GM06990 (cell line): ENCODE results near the gene GFOD1.

Experiments
- DNase-seq: peaks from one replicate; pipeline ENCODE4 v3.0.0-alpha.2; 2011; ENCODE audit not compliant: insufficient read length; ENCODE audit errors: extremely low read depth
- H3K27me3 ChIP-seq: replicated peaks from 2 replicates; pipeline ENCODE4 v1.6.0; 2011; ENCODE audit warnings: low read length; ENCODE audit not compliant: control insufficient read depth, insufficient read depth
- H3K36me3 ChIP-seq: 2 replicates; pipeline ENCODE4 v1.5.1; 2011; ENCODE audit warnings: low read length; ENCODE audit not compliant: control insufficient read depth, insufficient read depth
- H3K4me3 ChIP-seq: replicated peaks from 2 replicates; pipeline ENCODE4 v1.5.1; 2011; ENCODE audit warnings: low read depth, mild to moderate bottlenecking, control low read depth, low read length
- CTCF ChIP-seq: IDR thresholded peaks from 2 replicates; pipeline ENCODE4 v1.5.1; 2011; ENCODE audit warnings: low read length, control low read depth, mild to moderate bottlenecking, inconsistent platforms; ENCODE audit not compliant: insufficient read depth, poor library complexity, severe bottlenecking

Gene GFOD1

GRCh38 chr6:13528777-13529343 is 41.5 kb upstream of the GFOD1 start:
- H3K27me3 ChIP-seq = no peaks in the 10 kb centered on the region
- H3K4me3 ChIP-seq = no peak overlapping the region
- no peak for DNase-seq
- no peak for TF ChIP-seq CTCF
- no peaks in the 10 kb centered on the region for H3K36me3 ChIP-seq

- H3K4me3 ChIP-seq = no peak overlapping the region
- H3K36me3 ChIP-seq = no peaks in the 10 kb centered on the region
- H3K27me3 ChIP-seq = no peaks in the 10 kb centered on the region
- TF ChIP-seq CTCF = no peak
- DNase-seq = no peak
Observed at GRCh38 chr6:13528232-13528631, 40.8 kb upstream of the GFOD1 start.

DNA sequence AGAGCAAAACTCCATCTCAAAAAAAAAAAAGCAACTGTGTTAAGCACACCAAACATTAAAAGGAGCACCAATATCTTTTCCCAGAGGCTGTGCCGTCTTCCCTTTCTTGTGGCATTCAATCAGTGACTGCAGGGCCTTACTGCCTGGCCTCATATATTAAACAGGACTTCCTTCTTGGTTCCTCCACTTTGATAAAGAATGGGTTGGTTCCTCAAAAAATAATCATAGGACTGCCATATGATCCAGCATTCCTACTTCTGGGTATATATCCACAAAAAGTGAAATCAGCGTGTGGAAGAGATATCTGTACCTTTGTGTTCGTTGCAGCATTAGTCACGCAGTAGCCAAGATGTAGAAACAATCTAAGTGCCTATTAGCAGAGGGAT is 40.3 kb upstream of the GFOD1 start:
- Histone ChIP-seq H3K36me3 (no peaks in the 10 kb centered on the region), H3K27me3 (no peaks in the 10 kb centered on the region), H3K4me3 (no peak overlapping the region)
- DNase-seq = no peak
- no peak for TF ChIP-seq CTCF

DNA sequence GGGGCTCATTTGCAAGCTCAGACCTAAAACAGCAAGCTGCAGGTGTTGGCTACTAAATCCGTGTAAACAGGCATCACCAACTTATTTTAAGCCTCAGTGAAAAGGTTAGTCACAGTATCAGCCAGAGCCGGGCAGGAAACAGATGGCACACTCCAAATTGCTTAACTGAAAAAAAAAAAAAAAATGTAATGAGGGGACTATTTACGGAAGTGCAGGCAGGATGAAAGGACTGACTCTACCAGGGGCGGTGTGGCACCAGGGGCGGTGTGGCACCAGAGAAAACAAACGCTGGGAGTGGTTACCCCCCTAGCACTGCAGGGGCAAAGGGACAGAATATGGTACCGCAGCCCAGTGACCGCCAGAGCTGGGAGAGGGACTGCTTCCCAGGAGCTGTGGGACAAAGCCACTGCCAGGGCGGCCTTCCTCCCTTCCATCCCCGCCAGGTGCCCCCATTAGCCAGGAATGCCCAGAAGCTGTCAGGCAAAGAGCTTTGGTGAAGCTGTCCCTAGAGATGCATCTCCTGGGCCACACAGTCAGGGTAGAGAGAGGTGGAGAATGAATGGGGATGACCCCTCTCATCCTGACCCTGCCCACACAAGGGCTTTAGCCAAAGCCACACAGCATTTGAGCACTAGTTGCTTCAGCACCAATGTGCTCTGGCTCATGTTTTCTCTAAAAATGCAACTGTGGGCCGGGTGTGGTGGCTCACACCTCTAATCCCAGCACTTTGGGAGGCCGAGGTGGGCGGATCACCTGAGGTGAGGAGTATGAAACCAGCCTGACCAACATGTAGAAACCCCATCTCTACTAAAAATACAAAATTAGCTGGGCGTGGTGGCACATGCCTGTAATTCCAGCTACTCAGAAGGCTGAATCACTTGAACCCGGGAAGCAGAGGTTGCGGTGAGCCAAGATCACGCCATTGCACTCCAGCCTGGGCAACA is 39.6 kb upstream of the GFOD1 start:
- Histone ChIP-seq H3K4me3 (no peak overlapping the region), H3K36me3 (no peaks in the 10 kb centered on the region), H3K27me3 (no peaks in the 10 kb centered on the region)
- TF ChIP-seq CTCF = no peak
- DNase-seq = peak; percentile 50

DNA sequence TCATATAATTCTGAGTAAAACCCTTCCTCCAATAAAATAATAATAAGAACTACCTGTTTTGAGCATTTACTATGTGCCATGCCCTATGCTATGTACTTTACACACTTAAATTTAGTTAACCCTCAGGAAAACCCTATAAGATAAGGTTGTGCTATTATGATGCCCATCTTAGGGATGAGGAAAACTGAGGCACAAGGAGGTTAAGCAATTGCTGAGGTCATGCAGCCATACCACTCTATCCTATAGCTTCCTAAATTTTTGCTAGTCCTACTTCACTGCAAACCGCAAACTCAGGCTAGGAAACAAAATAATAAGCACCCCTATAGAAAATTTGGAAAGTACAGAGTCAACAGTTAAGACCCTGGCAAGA is 38.9 kb upstream of the GFOD1 start:
- no peak overlapping the region for H3K4me3 ChIP-seq
- TF ChIP-seq CTCF = no peak

More for the DNA sequence above, 38.9 kb upstream of the GFOD1 start:
- Histone ChIP-seq H3K36me3 (no peaks in the 10 kb centered on the region), H3K27me3 (no peaks in the 10 kb centered on the region)
- no peak for DNase-seq
